ENCODE results near the gene PACS1. TPM values are rescaled to one million over a fixed set of nuclear protein-coding genes. Genes with fewer than 3 reads are reported as not detected.

Gene PACS1
- total RNA-seq, 1 experiment from 2014 or later, result 41.1 TPM

DNA sequence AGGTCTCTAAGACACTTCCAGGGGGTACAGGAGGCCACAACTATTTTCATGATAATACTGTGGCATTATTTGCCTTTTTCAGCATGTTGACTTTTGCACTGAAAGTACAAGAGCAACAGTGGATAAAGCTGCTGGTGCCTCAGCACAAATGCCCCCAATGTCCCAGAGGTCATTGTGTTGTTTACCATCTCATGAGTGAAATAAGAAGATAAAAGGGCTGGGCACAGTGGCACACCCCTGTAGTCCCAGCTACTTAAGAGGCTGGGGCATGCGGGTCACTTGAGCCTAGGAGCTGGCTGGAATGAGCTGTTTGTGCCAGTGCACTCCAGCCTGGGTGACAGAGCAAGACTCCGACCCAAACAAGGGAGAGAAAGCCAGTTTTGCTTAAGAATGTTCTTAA lies 125.8 kb downstream of the PACS1 start:
- Histone ChIP-seq H3K9me3 (ENCODE audit: control insufficient read depth in 1 of 2, insufficient read depth in 1 of 2, low read depth in 1 of 2, low read length in 2 of 2) (peaks cover 0 to under 1% of the 10 kb centered on the region in 2 experiments; a peak in 1 of 4 replicates), H3K4me2 (ENCODE audit: low read length) (no peak overlapping the region), H3K9ac (ENCODE audit: low read length) (no peak overlapping the region), H3K27me3 (ENCODE audit: insufficient read depth, low read length) (no peaks in the 10 kb centered on the region), H3K27ac (ENCODE audit: low read depth, low read length) (no peak overlapping the region), H3K36me3 (ENCODE audit: control insufficient read depth in 1 of 2, insufficient read depth in 2 of 2, low read length in 2 of 2) (no peaks in the 10 kb centered on the region), H2AFZ (ENCODE audit: low read depth, low read length, poor library complexity, severe bottlenecking) (no peak overlapping the region), H3K4me1 (ENCODE audit: control insufficient read depth in 1 of 2, insufficient read depth in 2 of 2, low read length in 2 of 2) (peaks cover 14 to 17% of the 10 kb centered on the region in 2 experiments; a peak in 3 of 4 replicates), H3K9me2 (ENCODE audit: insufficient read depth) (no peaks in the 10 kb centered on the region), H3K4me3 (replicated peaks in 1 of 2; ENCODE audit: low read depth in 1 of 2, low read length in 2 of 2) (no peak overlapping the region), H4K20me1 (ENCODE audit: insufficient read depth) (no peaks in the 10 kb centered on the region), H3K79me2 (ENCODE audit: insufficient read depth, low read length) (no peaks in the 10 kb centered on the region)
- DNase-seq (ENCODE audit: low read depth, low spot score), result no peak
- ChIA-PET RAD21 (ENCODE audit: low non-redundant PET in 1 of 2, low total read pairs in 2 of 2, uncharacterized antibody in 2 of 2, unreplicated experiment in 2 of 2) (no interaction called here), CTCF (no interaction called here), POLR2A (interaction anchor here (0.6 kb wide), 1 partner anchor 133 kb away, joined by 3 read pairs; no protein-coding TSS in a partner anchor)
- ATAC-seq, result no peak
- BruUV-seq (replicated peaks), result no TSS peak
- intact Hi-C loops (cut with micrococcal nuclease), result no loop called here
- TF ChIP-seq, protein P1, sequence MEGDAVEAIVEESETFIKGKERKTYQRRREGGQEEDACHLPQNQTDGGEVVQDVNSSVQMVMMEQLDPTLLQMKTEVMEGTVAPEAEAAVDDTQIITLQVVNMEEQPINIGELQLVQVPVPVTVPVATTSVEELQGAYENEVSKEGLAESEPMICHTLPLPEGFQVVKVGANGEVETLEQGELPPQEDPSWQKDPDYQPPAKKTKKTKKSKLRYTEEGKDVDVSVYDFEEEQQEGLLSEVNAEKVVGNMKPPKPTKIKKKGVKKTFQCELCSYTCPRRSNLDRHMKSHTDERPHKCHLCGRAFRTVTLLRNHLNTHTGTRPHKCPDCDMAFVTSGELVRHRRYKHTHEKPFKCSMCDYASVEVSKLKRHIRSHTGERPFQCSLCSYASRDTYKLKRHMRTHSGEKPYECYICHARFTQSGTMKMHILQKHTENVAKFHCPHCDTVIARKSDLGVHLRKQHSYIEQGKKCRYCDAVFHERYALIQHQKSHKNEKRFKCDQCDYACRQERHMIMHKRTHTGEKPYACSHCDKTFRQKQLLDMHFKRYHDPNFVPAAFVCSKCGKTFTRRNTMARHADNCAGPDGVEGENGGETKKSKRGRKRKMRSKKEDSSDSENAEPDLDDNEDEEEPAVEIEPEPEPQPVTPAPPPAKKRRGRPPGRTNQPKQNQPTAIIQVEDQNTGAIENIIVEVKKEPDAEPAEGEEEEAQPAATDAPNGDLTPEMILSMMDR (IDR thresholded peaks at IDR 0.05 in 2 of 3, conservative IDR thresholded peaks at IDR 0.05 in 1 of 3; ENCODE audit: borderline replicate concordance in 1 of 3, insufficient read depth in 1 of 3, low read depth in 2 of 3, low read length in 2 of 3), result no peak
- TF ChIP-seq SIN3A (IDR thresholded peaks at IDR 0.05; ENCODE audit: low read depth) (no peak), POLR2A (IDR thresholded peaks at IDR 0.05; ENCODE audit: borderline replicate concordance, extremely low read depth, insufficient read depth, insufficient read length) (no peak), TCF7L2 (IDR thresholded peaks at IDR 0.05; ENCODE audit: borderline replicate concordance, extremely low read depth, insufficient read depth, insufficient read length) (no peak), YY1 (IDR thresholded peaks at IDR 0.05; ENCODE audit: extremely low read depth, insufficient replicate concordance, low read depth, low read length) (no peak), ELF1 (IDR thresholded peaks at IDR 0.05; ENCODE audit: borderline replicate concordance, low read depth) (no peak), POLR2AphosphoS5 (IDR thresholded peaks at IDR 0.05; ENCODE audit: low read depth, low read length) (no peak), JUND (IDR thresholded peaks at IDR 0.05) (no peak), FOSL1 (IDR thresholded peaks at IDR 0.05; ENCODE audit: low read depth) (no peak), SP1 (IDR thresholded peaks at IDR 0.05; ENCODE audit: low read depth) (no peak), EZH2 (IDR thresholded peaks at IDR 0.05) (no peak), ZNF274 (IDR thresholded peaks at IDR 0.05; ENCODE audit: low read depth, low read length) (no peak), CBX3 (IDR thresholded peaks at IDR 0.05; ENCODE audit: low read depth) (no peak), EGR1 (IDR thresholded peaks at IDR 0.05; ENCODE audit: low read depth) (no peak), CEBPB (IDR thresholded peaks at IDR 0.05; ENCODE audit: low read depth) (no peak), ZFX (IDR thresholded peaks at IDR 0.05) (no peak)
- TF ChIP-seq, protein P2, sequence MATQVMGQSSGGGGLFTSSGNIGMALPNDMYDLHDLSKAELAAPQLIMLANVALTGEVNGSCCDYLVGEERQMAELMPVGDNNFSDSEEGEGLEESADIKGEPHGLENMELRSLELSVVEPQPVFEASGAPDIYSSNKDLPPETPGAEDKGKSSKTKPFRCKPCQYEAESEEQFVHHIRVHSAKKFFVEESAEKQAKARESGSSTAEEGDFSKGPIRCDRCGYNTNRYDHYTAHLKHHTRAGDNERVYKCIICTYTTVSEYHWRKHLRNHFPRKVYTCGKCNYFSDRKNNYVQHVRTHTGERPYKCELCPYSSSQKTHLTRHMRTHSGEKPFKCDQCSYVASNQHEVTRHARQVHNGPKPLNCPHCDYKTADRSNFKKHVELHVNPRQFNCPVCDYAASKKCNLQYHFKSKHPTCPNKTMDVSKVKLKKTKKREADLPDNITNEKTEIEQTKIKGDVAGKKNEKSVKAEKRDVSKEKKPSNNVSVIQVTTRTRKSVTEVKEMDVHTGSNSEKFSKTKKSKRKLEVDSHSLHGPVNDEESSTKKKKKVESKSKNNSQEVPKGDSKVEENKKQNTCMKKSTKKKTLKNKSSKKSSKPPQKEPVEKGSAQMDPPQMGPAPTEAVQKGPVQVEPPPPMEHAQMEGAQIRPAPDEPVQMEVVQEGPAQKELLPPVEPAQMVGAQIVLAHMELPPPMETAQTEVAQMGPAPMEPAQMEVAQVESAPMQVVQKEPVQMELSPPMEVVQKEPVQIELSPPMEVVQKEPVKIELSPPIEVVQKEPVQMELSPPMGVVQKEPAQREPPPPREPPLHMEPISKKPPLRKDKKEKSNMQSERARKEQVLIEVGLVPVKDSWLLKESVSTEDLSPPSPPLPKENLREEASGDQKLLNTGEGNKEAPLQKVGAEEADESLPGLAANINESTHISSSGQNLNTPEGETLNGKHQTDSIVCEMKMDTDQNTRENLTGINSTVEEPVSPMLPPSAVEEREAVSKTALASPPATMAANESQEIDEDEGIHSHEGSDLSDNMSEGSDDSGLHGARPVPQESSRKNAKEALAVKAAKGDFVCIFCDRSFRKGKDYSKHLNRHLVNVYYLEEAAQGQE (IDR thresholded peaks at IDR 0.05; ENCODE audit: low read depth), result no peak
- TF ChIP-seq, protein P3, sequence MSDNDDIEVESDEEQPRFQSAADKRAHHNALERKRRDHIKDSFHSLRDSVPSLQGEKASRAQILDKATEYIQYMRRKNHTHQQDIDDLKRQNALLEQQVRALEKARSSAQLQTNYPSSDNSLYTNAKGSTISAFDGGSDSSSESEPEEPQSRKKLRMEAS (IDR thresholded peaks at IDR 0.05), result no peak
- TF ChIP-seq, protein P4, sequence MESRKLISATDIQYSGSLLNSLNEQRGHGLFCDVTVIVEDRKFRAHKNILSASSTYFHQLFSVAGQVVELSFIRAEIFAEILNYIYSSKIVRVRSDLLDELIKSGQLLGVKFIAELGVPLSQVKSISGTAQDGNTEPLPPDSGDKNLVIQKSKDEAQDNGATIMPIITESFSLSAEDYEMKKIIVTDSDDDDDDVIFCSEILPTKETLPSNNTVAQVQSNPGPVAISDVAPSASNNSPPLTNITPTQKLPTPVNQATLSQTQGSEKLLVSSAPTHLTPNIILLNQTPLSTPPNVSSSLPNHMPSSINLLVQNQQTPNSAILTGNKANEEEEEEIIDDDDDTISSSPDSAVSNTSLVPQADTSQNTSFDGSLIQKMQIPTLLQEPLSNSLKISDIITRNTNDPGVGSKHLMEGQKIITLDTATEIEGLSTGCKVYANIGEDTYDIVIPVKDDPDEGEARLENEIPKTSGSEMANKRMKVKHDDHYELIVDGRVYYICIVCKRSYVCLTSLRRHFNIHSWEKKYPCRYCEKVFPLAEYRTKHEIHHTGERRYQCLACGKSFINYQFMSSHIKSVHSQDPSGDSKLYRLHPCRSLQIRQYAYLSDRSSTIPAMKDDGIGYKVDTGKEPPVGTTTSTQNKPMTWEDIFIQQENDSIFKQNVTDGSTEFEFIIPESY (IDR thresholded peaks at IDR 0.05; ENCODE audit: extremely low read depth, insufficient replicate concordance, low read length), result no peak
- TF ChIP-seq, protein P5, sequence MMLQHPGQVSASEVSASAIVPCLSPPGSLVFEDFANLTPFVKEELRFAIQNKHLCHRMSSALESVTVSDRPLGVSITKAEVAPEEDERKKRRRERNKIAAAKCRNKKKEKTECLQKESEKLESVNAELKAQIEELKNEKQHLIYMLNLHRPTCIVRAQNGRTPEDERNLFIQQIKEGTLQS (IDR thresholded peaks at IDR 0.05), result no peak

Measured in HCT116 (cell line).